HG03558 (cell line): ENCODE results near the gene MSRB1.
"Not testable (repeated sequence)": the region's sequence is repeated elsewhere in the genome, so short reads cannot be mapped to it uniquely, and the experiment has no call there.

Experiments used
- ATAC-seq: cut with Tn5 transposase; IDR thresholded peaks from one replicate; pipeline ENCODE4 v1.9.1; 2021; ENCODE audit warnings: moderate number of reproducible peaks; ENCODE audit not compliant: unreplicated experiment; ENCODE audit errors: extremely low read depth

The MSRB1 gene

DNA sequence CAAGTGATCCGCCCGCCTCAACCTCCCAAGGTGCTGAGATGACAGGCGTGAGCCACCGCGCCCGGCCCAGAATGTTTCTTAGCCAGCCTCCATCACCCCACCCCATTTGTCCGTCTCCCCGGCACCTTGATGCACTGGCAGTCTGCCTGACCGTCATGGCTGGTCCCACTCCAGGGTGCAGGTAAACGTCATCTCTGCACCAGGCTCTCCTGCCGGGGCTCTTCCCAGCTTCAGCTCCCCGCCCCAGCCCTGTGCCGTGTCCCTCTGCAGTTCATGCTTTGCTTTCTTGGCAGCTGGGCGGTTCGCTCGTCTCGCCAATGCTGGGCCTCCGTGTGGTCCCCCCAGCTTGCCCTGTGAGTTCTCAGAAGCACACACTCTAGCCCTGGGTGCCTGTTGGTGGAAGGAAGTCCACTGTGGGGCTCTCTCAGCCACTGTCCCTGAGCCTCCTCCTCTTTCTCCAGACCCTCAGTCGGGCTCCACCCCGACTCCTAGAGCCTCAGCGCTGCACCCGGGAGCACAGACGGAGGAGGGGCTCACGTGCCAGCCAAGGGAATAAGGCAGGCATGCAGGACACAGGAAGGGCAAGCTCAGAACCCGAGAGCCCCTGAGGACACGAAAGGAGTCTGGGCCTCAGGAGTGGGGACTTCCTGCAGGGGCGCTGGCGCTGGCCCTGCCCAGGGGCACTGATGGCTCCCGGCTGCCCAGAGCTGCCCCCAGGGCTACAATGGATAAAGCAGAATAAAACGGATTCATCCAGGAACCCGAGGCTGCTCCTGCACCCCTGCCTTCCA is 36.7 kb downstream of the MSRB1 start:
- ATAC-seq = no peak

DNA sequence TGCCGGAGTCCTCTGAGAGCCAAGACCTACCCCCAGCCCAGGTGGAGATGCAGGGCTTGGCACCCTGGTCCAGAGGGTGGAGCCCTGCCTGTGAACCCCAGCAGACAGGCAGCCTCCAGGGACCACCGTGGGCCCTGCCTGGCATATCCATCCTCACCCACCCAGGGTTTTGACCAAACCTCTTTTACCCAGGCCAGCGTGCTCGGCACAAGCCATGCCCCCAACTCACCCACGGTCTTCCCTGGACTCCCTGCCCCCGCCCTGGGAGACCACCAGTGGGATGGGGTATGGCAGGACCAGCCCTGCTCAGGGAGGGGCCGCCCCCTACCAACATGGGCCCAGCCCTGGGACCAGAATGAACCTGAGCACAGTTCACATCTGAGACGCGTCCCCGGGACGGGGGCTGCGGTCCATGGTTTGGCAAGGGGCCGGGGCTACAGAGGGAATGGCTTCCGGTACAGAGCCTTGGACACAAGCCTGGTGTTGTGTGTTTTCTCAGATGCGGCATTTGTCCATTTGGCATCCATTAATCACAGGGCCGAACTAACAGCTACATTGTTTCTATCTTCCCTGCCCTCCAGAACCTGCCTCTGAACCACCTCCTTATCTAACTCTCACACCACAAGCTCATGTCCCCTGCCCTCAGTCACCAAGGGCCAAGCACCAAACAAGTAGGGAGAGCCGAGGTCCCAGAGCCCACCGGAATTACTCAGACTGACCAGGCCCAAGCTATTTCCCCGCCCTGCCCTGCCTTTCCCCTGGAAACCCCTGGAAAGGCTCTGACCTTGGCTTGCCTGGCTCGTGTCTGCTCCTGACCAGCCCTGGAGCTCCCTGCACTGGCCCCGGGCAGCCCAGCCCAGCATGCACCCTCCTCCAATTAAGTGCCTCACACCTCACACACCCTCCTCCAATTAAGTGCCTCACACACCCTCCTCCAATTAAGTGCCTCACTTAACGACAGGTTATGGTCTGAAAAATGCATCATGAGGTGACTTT is 38.9 kb downstream of the MSRB1 start:
- no peak for ATAC-seq

DNA sequence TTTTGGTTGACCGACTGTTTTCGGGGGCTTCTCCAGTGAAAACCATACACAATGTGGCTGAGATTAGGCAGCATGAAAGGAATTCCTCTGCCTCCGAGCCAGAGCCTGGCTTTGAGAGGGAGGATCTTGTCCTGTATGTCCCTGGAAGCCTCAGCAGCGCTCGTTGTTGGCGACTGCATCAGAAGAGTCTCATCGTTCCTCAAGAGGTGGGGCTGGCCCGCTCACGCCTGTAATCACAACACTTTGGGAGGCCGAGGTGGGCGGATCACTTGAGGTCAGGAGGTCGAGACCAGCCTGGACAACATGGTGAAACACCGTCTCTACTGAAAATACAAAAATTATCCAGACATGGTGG is 39.8 kb downstream of the MSRB1 start:
- no peak for ATAC-seq

DNA sequence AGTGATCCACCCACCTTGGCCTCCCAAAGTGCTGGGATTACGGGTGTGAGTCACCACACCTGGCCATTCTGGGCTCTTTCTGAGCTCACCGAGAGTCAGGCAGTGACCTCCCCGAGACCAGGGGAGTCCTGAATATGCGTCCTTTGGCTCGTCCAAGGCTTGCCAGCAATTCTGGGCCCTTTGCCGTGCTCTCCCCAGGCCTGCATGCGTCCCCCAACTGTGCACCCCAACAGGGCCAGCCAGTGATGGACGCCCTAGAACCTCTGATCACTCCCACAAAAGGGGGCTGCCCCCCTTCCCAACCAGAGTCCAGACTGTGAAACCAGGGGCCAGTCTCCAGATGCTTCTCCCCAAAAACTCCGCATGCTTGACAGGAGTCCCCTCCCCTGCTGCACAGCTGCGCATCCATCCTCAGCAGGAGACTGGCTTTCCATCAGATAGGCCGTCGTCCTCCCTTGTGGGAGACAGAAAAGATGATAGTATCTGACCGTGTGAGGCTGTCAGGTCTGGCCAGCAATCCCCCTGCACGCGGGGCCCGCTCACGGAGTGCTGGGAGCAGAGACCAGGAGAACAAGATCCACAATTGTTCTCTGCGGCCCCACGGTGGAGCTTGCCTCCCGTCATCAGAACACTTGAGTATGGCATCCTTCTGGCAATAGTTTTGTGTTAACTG is 40.3 kb downstream of the MSRB1 start:
- no peak for ATAC-seq

DNA sequence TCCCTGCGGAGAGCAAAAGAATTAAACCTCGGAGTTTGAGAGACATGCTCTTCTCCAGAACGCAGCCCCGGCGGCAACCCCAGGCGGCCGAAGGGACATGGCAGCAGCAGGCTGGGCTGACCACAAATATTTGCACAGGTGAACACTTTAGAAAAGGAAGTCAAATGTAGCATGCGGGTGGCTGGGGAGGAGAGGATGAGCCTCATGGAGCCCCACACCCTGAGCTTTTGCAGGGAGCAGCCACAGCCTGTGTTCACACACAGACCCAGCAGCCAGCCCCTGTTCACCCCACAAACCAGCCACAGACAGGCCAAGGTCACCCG is 42.6 kb downstream of the MSRB1 start:
- no peak for ATAC-seq

DNA sequence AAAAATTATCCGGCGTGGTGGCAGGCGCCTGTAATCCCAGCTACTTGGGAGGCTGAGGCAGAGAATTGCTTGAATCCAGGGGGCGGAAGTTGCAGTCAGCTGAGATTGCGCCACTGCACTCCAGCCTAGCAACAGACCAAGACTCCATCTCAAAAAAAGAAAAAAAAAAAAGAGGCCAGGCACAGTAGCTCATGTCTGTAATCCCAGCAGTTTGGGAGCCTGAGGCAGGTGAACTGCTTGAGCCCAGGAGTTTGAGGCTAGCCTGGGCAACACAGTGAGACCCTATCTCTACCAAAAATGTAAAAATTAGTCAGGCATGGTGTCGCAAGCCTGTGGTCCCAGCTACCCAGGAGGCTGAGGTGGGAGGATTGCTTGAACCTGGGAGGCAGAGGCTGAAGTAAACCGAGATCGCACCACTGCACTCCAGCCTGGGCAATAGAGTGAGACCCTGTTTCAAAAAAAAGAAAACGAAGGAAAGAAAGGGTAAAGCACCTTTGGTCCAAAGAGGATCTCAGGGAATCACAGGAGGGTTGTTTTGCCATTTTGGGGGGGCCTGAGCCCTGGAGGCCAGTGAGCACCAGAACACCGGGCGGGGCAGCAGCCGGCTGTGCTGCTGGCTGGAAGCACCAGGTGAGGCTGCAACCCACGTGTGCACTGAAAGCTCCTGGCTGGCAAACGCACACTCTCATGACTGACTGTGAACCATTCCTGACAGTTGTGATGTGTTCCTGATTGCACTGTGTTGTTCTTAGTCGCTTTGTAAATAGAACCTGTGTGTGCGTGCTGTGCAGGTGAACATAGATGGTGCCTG is 43.2 kb downstream of the MSRB1 start:
- no peak for ATAC-seq

DNA sequence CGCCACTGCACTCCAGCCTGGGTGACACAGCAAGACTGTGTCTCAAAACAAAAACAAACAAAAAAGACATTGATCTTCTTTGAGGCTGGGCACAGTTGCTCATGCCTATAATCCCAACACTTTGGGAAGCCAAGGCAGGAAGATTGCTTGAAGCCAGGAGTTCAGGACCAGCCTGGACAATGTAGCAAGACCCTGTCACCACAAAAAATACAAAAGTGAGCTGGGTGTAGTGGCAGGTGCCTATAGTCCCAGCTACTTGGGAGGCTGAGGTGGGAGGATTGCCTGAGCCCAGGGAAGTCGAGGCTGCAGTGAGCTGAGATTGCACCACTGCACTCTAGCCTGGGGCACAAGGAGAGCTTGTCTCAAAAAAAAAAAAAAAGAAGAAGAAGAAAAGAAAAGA is 45.3 kb downstream of the MSRB1 start:
- ATAC-seq = not testable (repeated sequence)

DNA sequence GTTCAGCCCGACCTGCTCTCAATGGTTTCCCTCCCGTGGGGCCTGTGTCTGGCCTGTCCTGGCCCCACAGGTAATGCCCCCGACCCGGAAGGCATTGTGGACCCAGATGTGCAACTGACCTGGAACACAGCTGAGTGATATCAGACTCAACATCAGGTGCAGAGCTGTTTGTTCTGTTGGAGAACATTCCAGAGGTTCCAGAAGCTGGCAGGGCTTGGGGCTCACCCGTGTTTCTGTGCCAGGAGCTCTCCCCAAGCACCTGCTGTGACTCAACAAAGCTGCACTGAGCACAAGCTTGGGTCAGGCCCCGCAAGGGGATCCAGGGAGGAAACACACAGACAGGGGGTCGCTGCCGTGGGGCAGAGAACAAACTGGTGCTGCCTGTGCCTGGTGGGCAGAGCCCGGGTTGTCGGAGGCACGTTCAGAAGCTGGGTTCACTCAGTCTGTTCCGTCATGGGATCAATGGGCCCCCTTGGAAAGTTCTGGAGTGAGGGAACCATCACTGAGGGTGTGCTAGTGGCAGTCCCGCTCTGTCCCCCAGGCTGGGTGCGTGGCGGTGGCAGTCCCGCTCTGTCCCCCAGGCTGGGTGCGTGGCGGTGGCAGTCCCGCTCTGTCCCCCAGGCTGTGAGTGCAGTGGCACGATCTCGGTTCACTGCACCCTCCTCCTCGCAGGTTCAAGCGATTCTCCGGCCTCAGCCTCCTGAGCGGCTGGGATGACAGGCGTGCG is 46.9 kb downstream of the MSRB1 start:
- ATAC-seq = no peak

DNA sequence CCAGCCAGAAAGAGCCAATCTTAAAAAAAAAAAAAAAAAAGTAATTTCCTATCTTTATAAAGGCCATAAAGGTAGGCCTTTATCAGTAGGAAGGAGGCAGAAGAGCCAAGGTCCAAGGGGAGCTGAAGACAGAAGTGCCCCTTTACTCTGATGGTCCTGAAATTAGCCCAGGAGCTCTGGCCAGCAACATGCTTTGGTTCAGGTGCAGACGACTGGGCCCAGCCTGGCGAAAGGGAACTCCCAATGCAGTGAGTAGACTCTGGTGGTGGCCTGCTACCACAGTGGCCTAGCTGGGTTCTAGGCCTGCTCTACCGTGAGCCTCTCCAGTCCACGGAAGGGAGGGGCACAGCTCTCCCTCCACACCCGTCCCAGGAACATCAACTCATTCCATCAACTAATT is 47.9 kb downstream of the MSRB1 start:
- ATAC-seq = no peak

DNA sequence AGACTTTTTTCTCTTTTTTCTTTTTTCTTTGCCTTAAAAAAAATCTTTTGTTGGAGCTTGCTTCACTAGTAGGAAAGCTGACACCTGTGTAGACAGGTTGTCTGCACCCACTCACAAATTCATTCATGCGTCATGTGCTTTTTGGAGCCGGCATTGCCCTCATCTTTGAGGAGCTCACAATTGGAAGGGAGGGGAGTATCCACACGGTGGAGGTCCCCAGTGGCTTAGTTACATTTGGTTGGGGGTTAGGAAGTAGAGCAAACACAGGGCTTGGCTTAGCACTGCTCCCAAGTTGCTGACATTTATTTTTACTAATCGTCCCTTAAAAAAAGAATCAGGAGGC is 52.3 kb downstream of the MSRB1 start:
- no peak for ATAC-seq

DNA sequence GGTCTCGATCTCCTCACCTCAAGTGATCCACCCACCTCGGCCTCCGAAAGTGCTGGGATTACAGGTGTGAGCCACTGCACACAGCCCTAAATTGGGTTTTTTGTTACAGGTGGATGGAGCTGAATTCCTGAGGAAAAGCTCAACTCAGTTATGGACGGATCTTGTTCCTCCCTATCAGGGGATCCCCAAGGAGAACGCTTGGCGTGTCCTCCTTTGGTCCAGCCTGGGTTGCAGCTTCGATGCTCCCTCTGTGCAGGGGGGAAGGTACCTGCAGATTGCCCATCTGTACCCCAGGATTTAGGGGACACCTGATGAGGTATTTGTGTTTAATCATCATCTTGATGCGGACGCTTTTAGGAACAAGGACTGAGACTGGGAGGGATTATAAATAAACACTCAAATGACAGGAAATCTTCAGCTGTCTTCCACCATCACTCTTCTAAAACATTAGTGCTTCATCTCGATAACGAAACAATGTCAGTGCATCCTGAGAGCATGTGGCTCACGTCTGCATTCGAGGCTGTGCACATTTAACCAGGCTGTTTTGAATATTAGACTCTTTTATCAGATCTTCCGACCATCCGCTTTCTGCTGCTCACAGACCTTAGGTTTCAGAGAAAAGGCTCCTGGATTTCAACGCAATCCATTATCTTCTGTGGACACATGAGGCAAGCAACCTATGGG is 52.8 kb downstream of the MSRB1 start:
- no peak for ATAC-seq
